Liver (tissue), 9 donors: ENCODE results near the gene SLC6A17. TPM values are rescaled to one million over a fixed set of nuclear protein-coding genes. Genes with fewer than 3 reads are reported as not detected.

ENCODE experiments used
- DNase-seq: peaks from one replicate; pipeline ENCODE4 v3.0.0-alpha.2; 2017; ENCODE audit warnings: low spot score
- H3K27ac ChIP-seq, 2 donors: one replicate each; pipeline ENCODE4 v1.7.0; 2013; ENCODE audit warnings: inconsistent platforms in 2 of 2, low read length in 2 of 2, control low read depth in 1 of 2, low read depth in 1 of 2, mild to moderate bottlenecking in 1 of 2
- H3K27me3 ChIP-seq, 4 donors: one replicate each; pipeline versions ENCODE4 v1.6.1 to v1.7.0; 2013; ENCODE audit warnings: low read length in 3 of 4, inconsistent platforms in 1 of 4, mild to moderate bottlenecking in 1 of 4, moderate library complexity in 1 of 4; ENCODE audit not compliant: control insufficient read depth in 4 of 4, insufficient read depth in 4 of 4
- H3K36me3 ChIP-seq, 4 donors: one replicate each; pipeline versions ENCODE4 v1.6.1 to v1.7.0; 2013; ENCODE audit warnings: low read length in 3 of 4, mild to moderate bottlenecking in 3 of 4, low read depth in 1 of 4, moderate library complexity in 1 of 4; ENCODE audit not compliant: control insufficient read depth in 4 of 4, insufficient read depth in 3 of 4
- H3K4me1 ChIP-seq, 4 donors: one replicate each; pipeline versions ENCODE4 v1.6.1 to v1.7.0; 2013; ENCODE audit warnings: low read length in 3 of 4, mild to moderate bottlenecking in 3 of 4, moderate library complexity in 1 of 4; ENCODE audit not compliant: control insufficient read depth in 4 of 4, insufficient read depth in 4 of 4
- H3K4me3 ChIP-seq, 3 donors: one replicate each; pipeline versions ENCODE4 v1.6.1 to v1.7.0; 2013; ENCODE audit warnings: low read length in 3 of 3, control low read depth in 1 of 3, low read depth in 1 of 3, mild to moderate bottlenecking in 1 of 3
- H3K9ac ChIP-seq, 2 donors: one replicate each; pipeline ENCODE4 v1.7.0; 2013; ENCODE audit warnings: low read length in 2 of 2, mild to moderate bottlenecking in 2 of 2, moderate library complexity in 2 of 2, control low read depth in 1 of 2, low read depth in 1 of 2
- H3K9me3 ChIP-seq, 4 donors: one replicate each; pipeline versions ENCODE4 v1.6.1 to v1.7.0; 2013; ENCODE audit warnings: low read length in 3 of 4; ENCODE audit not compliant: control insufficient read depth in 4 of 4
- ATF3 ChIP-seq: IDR thresholded peaks from 2 replicates; pipeline ENCODE4 v1.6.1; 2016; ENCODE audit warnings: antibody characterized with exemption
- CTCF ChIP-seq: fragments of 150-350 bp; IDR thresholded peaks from 2 replicates; pipeline ENCODE4 v1.5.1; 2017; ENCODE audit warnings: improper control_type of control experiment, low read depth, low read length; ENCODE audit not compliant: missing input control
- FOXA1 ChIP-seq: IDR thresholded peaks from 2 replicates; pipeline ENCODE4 v1.6.1; 2016; ENCODE audit warnings: antibody characterized with exemption
- FOXA2 ChIP-seq: IDR thresholded peaks from 2 replicates; pipeline ENCODE4 v1.6.1; 2016; ENCODE audit warnings: antibody characterized with exemption
- GABPA ChIP-seq, 2 donors: IDR thresholded peaks in 1 of 2; conservative IDR thresholded peaks in 1 of 2; 2 replicates each; pipeline ENCODE4 v1.6.1; 2016; ENCODE audit warnings: antibody characterized with exemption in 2 of 2, mild to moderate bottlenecking in 1 of 2, moderate library complexity in 1 of 2
- HNF4A ChIP-seq, 2 donors: conservative IDR thresholded peaks; 2 replicates each; pipeline ENCODE4 v1.6.1; 2016; ENCODE audit warnings: antibody characterized with exemption in 2 of 2, mild to moderate bottlenecking in 2 of 2
- HNF4G ChIP-seq: IDR thresholded peaks from 2 replicates; pipeline ENCODE4 v1.6.1; 2016; ENCODE audit warnings: antibody characterized with exemption
- JUND ChIP-seq, 2 donors: IDR thresholded peaks; 2 replicates each; pipeline ENCODE4 v1.6.1; 2016; ENCODE audit warnings: antibody characterized with exemption in 2 of 2
- MAX ChIP-seq: IDR thresholded peaks from 2 replicates; pipeline ENCODE4 v1.6.1; 2016; ENCODE audit warnings: antibody characterized with exemption
- NR2F2 ChIP-seq: IDR thresholded peaks from 2 replicates; pipeline ENCODE4 v1.6.1; 2016; ENCODE audit warnings: antibody characterized with exemption
- REST ChIP-seq: IDR thresholded peaks from 2 replicates; pipeline ENCODE4 v1.6.1; 2016; ENCODE audit warnings: antibody characterized with exemption, mild to moderate bottlenecking
- RXRA ChIP-seq, 2 donors: IDR thresholded peaks; 2 replicates each; pipeline ENCODE4 v1.6.1; 2017 to 2018; ENCODE audit warnings: antibody characterized with exemption in 2 of 2, mild to moderate bottlenecking in 1 of 2
- SP1 ChIP-seq: IDR thresholded peaks from 2 replicates; pipeline ENCODE4 v1.6.1; 2018; ENCODE audit warnings: antibody characterized with exemption, mild to moderate bottlenecking
- TAF1 ChIP-seq: conservative IDR thresholded peaks from 2 replicates; pipeline ENCODE4 v1.6.1; 2016; ENCODE audit warnings: antibody characterized with exemption, mild to moderate bottlenecking
- YY1 ChIP-seq: IDR thresholded peaks from 2 replicates; pipeline ENCODE4 v1.6.1; 2016; ENCODE audit warnings: antibody characterized with exemption, mild to moderate bottlenecking
- ZBTB33 ChIP-seq: IDR thresholded peaks from 2 replicates; pipeline ENCODE4 v1.6.1; 2016; ENCODE audit warnings: antibody characterized with exemption
- WGBS: extraction: QIAGEN DNeasy Blood & Tissue Kit; methylation state at CpG from one replicate; pipeline ENCODE4 v1.1.7; 2013; 5-methylcytosine and 5-hydroxymethylcytosine counted together
- polyA plus RNA-seq, 2 donors: library from polyadenylated mRNA; stranded (reverse) in 1 of 2; unstranded in 1 of 2; fragments of 200-250 nt in 1 of 2; fragments of >200 nt in 1 of 2; fragmentation: Nextera tagmentation in 1 of 2; extraction: Ambion mirVana in 1 of 2; gene quantifications; one replicate each; pipeline versions ENCODE4 v1.2.1 to v1.2.3, GENCODE V29; 2013 to 2015
- total RNA-seq, 2 donors: library from RNA; depleted of rRNA; stranded (reverse); fragments of >200 nt; gene quantifications; one replicate each; pipeline ENCODE4 v1.2.3, GENCODE V29; 2014
- donor health status: healthy.
- donor health status: healthy.
- donor health status: healthy.
- donor health status: healthy.
- donor health status: healthy.

SLC6A17 gene
- total and polyA plus RNA-seq, 4 donors: not detected

- Histone ChIP-seq H3K36me3 (no peaks in the 10 kb centered on the region), H3K4me1 (peaks cover 0 to 2% (median 0%) of the 10 kb centered on the region in 4 donors), H3K27ac (no peak overlapping the region), H3K27me3 (no peaks in the 10 kb centered on the region), H3K4me3 (no peak overlapping the region), H3K9me3 (no peaks in the 10 kb centered on the region), H3K9ac (no peak overlapping the region)
- DNase-seq: no peak
- WGBS: 60% methylated on average over 4 of the region's 4 CpGs
- no peak for TF ChIP-seq GABPA (IDR thresholded peaks at IDR 0.05 in 1 of 2, conservative IDR thresholded peaks at IDR 0.05 in 1 of 2)
- TF ChIP-seq JUND (IDR thresholded peaks at IDR 0.05): no peak
- no peak for TF ChIP-seq HNF4G
- TF ChIP-seq FOXA2: no peak
- no peak for TF ChIP-seq SP1
- TF ChIP-seq ZBTB33: no peak
- TF ChIP-seq RXRA (IDR thresholded peaks at IDR 0.05): no peak
- TF ChIP-seq ATF3: no peak
- no peak for TF ChIP-seq FOXA1
- TF ChIP-seq CTCF: no peak
- no peak for TF ChIP-seq HNF4A (conservative IDR thresholded peaks at IDR 0.05)
- TF ChIP-seq YY1: no peak
- no peak for TF ChIP-seq MAX
- TF ChIP-seq REST: no peak
- no peak for TF ChIP-seq TAF1
- TF ChIP-seq NR2F2: no peak
Observed at GRCh38 chr1:110242731-110243130, 92.4 kb downstream of the SLC6A17 start.

- Histone ChIP-seq H3K27ac (no peak overlapping the region), H3K4me1 (peaks cover 0 to 2% (median 0%) of the 10 kb centered on the region in 4 donors), H3K27me3 (no peaks in the 10 kb centered on the region), H3K9me3 (no peaks in the 10 kb centered on the region), H3K9ac (no peak overlapping the region), H3K4me3 (no peak overlapping the region), H3K36me3 (no peaks in the 10 kb centered on the region)
- TF ChIP-seq MAX (no peak), NR2F2 (no peak)
- DNase-seq: no peak
- WGBS: 72% methylated on average over 7 of the region's 7 CpGs
Observed at GRCh38 chr1:110243146-110243545, 92.9 kb downstream of the SLC6A17 start.
